ENCODE results near the gene AKR7A3. TPM values are rescaled to one million over a fixed set of nuclear protein-coding genes. Genes with fewer than 3 reads are reported as not detected.

AKR7A3 gene
- total RNA-seq = 0.34 and 0.57 TPM in 2 replicates

DNA sequence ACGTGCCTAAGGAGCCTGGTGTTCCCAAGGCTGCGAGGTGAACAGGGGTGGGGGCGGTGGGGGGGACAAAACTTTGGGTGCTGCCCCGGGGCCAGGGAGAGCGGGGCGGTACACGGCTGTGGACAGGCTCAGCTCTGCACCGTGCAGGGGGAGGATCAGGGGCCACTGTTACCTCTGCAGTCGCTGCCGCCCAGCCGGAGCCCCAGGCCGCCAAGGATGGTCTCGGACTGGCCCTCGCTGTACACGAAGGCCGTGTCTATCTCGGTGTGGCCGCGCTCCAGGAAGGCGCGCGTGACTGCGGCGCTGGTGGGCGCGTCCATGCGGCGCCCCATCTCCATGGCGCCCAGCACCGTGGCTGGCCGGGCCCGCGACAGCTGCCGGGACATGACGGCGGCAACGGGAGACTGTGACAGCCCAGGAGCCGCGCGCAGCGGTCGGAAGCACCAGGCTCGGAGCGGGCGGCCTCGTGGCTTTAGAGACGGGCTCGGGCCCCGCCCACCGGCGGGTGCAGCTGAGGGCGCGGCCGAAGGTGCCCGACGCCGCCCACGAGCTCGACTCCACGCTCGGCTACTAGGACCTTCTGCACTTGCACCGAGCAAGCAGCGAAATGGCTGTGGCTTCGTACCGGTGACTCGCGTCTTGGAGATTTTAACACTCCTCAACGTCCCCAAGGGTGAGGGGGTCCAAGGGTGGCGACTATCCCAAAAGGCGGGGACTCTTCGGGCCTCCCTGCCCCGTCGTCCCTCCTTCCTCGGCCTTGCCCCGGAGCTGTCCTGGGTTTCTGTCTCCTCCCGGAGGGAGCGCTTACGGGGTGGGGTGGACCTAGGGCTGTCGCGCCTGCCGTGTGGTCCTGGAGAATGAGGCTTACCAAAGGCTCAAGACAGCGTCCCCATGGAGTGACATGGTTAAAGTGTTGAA lies at the start of gene AKR7A3:
Gene AKR7A3 (minus strand): TSS at position 447 of the 918 bp plus-strand sequence. CDS start 61 bp downstream, at position 386.

DNA sequence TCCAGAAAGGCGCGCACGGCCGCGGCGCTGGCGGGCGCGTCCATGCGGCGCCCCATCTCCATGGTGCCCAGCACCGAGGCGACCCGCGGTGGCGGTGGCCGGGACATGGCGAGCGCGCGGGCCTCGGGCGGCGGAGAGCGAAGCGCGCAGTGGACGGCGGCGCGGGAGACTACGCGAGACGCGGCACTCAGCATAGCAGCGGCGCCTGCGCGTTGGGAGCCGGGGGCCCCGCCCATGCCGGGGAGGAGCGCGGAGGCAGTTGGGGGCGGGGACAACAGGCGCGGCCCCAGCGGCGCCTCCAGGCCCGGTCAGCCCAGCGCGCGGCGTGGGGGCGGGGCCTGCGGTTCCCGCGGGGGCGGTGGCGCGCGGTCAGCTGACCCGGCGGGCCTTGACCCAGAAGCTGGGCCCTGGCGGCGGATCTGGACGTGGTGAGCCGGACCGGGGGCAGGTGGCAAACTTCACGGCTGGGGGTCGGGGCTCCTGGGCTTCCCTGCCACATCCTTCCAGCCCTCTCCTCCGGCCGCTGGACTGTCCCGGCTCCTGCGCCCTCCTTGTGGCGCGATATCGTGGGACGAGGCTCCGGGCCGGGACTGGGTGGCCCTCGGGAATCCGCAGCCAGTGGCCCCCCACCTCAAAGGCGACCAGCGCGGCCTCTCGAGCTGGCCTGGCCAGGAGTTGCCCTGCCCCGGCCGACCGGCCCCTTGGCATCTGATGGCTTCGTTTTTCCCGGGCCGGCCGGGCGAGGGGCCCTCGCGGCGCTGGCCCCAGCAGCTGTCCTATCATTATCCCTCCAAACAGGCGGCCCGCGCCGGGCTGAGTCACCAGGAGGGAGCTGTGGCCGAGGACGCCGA lies 23.6 kb upstream of the AKR7A3 start, which contains the start of the genes AKR7A2 and SLC66A1:
Gene AKR7A2 (minus strand): TSS at position 214 of the 851 bp plus-strand sequence. CDS start 20 bp downstream, at position 194.
Gene SLC66A1 (plus strand): TSS at position 396 of the 851 bp plus-strand sequence. CDS start 5,352 bp downstream, outside the sequence.

DNA sequence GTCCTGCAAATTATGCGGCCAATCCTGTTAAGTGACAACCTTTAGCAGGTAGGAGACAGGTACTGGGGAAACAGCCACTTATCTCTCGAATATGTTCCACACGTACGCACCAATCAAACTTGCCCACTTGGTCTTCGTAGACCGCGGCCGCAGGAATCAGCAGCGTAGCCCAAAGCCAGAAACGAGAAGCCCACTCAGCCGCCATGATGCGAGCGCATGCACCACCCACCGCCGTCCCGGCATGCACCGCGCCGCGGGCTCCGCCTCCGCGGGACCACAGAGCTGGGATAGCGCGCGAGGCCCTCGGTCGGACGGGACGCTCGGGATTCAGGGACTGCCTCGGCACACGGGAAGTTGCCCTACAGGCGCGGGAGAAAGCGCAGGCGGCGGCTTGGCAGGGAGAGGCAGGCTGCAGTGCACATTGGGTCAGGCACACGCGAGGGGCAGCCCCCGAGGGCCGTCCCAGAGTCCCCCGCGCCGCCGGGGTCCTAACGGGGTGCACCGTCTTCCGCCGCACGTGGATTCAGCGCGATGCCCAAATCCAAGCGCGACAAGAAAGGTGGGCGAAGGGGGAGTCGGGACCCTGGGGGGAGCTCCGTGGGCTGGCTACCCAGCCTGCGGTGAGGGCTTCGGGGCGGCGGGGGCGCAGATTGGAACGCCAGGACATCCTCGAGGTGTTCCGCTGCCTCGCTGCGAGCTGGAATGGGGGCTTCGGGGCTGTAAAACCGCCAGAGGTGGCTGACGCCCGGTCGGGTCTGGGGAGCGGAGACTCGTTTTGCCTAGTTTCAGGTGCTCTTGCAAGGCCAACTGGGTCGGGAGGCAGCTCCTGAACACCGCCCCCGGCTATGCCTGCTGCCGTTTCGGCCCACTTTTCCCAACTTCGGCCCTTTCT lies 37.0 kb downstream of the AKR7A3 start, which contains the start of the genes EMC1 and MRTO4:
Gene EMC1 (minus strand): TSS at position 220 of the 892 bp plus-strand sequence. CDS start 15 bp downstream, at position 205.
Gene MRTO4 (plus strand): TSS at position 501 of the 892 bp plus-strand sequence. CDS start 31 bp downstream, at position 532.

Other genes with a start within 250 kb of the AKR7A3 start
- gene UBR4, start 78.5 kb downstream of the AKR7A3 start, total RNA-seq = 129 and 182 TPM in 2 replicates
- 78.9 and 90.5 TPM in 2 replicates for gene EMC1, start 37.2 kb downstream of the AKR7A3 start, total RNA-seq
- 33.1 and 41.7 TPM in 2 replicates for gene MRTO4, start 37.0 kb downstream of the AKR7A3 start, total RNA-seq
- 31.4 and 37.1 TPM in 2 replicates for gene AKR7A2, start 23.4 kb upstream of the AKR7A3 start, total RNA-seq
- gene SLC66A1, start 23.6 kb upstream of the AKR7A3 start, total RNA-seq = 23.9 and 30.0 TPM in 2 replicates
- gene CAPZB, start 196.8 kb upstream of the AKR7A3 start, total RNA-seq = 87.8 and 107 TPM in 2 replicates